NOMO-1 treated with DMSO at 0.1 percent for 48 hours (cell line): ENCODE measurements around the gene AMBP.

ENCODE experiments used
- DNase-seq: peaks from one replicate; lab custom pipeline; 2025; ENCODE audit not compliant: unreplicated experiment; lab: John Stamatoyannopoulos, UW

The AMBP gene

GRCh38 chr9:114076237-114077161 is 1.6 kb downstream of the AMBP start:
- DNase-seq: no peak

GRCh38 chr9:114075602-114076001 is 2.5 kb downstream of the AMBP start:
- DNase-seq: no peak

GRCh38 chr9:114072184-114073140 is 5.6 kb downstream of the AMBP start:
- DNase-seq: no peak

DNA sequence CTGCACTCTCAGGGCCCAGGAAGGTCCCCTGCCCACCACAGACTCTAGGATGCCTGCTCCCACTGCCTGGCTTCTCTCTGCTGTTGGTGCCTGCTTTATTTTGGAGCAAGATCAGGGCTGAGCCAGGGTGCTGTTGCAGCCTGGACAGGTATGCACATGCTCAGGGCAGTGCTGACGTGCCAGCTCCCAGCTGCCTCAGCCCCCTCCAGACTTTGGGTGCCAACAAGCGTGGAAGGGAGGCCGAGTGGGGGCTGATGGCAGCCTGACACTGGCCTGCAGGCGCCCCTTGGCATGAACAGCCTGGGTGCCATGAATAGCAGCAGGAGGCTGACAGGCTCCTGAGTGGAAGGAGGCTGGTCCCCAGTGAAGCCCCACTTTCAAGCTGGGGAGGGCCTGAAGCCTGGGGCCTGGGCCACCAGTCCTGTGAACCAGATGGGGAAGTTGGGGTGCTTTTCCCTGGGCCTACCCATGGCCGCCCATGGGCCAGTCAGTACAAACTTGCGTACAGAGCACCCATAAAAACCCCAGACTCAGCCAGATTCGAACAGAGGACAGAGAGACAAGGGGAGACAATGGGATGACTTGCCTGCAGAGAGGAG is 6.8 kb downstream of the AMBP start:
- DNase-seq: no peak

DNA sequence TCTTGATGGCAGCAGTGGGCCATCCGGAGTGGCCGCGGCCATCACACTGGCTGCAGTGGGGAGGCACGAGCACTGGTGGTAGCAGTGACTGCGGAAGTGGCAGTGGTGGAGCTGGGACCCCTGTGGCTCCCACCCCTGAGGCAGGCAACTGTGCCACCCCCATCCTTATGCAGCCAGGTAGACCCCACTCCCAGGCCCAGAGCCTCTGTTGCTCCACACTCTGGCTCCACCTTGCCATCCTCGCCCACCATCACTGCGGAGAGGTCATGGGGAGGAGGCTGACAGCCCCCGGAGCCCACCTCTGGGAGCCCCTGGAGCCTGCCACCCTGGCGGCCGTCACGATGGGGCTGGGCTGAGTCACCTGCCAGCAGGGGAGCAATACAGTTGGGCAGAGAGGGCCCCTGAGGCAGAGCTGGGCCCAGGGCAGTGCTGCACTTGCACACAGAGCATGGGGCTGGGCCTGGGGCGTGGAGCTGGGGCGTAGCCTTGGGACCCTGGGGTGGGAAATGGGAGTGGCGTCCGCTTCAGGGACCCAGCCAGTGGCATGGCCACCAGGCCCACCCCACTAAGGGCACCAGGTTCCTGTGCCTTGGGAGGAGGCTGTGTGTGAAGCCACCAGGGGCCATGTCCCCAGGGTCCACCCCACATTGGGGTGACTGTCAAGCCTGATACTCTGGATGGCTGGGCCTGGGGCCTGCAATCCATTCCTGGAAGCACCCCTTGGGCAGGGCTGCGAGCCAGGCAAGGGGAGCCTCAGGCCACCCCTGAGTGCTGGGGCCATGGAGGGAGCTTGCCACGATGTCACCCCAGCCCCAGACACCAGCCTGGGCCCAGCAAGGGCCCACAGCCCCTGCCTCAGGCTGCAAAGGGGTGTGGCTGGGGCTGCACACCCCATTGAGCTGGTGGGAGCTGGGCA is 7.7 kb downstream of the AMBP start:
- DNase-seq: no peak

DNA sequence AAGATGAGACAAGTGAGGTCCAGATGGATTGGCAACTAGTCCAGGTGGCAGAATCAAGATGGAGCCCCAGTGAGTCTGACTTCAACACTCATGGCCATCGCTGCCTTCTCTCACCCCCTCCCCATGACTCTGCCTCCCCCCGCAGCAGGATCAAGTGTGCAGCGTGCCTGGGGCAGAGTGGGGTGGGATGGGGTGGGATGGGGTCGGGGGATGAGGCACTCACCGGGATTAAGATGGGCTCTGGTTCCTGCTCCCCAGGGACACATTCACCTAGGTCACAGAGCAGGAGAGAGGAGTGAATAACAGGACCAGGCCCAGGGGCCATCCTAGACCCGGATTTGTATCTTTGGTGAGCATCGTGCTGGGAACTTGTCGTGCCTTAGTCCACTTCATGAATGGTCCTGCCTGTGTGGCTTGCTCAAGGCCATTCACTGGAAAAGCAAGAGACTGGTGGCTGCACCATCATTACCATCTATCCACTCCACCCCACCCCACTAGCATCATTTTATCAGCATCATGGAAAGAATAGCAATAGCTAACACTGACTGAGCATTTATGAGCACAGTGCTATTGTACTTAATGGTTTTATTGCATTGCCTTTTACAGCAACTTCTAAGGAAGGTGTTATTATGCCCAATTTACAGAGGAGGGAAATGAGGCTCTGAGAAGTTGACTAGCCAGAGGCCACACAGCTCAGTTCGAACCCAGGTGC is 8.5 kb downstream of the AMBP start:
- DNase-seq: no peak

GRCh38 chr9:114065304-114065703 is 12.8 kb downstream of the AMBP start:
- no peak for DNase-seq

GRCh38 chr9:114061830-114062474 is 16.1 kb downstream of the AMBP start:
- DNase-seq: no peak

DNA sequence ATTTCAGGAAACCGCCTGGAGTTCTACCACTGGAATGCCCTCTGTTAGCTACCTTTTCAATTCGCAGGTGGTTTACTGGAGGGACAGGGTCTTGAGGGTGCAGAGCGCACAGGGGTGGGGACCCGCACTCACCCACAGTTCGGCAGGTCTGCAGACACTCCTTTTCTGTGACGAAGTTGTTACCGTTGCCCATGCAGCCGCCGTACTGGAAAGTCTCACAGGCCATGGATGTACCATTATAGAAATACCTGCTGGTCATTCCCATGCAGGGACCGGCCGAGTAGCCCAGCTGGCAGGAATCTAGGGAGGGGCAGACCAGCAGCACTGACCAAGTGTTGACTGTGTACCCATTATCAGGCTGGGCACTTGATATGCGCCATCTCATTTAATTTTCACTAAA is 16.8 kb downstream of the AMBP start:
- DNase-seq: no peak

- no peak for DNase-seq
Observed at GRCh38 chr9:114060711-114061110, 17.4 kb downstream of the AMBP start.

DNA sequence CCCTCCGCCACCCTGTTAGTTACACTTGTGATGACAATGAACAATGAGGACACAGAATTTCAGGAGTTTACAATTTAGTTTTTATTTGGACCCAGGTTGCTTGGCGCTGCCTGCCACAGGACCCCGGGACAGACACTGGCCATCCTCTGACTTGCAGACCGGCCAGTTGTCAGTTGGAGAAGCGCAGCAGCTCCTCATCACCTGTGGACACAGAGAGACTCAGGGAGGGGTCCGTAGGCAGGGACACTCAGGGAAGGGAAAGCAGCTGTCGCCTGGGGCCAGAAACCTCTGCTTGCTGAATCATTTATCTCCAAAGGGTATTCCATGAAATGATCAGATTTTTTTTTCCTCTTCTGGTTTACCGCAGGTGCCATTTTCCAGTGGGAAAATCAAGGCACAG is 18.0 kb downstream of the AMBP start:
- DNase-seq: no peak

DNA sequence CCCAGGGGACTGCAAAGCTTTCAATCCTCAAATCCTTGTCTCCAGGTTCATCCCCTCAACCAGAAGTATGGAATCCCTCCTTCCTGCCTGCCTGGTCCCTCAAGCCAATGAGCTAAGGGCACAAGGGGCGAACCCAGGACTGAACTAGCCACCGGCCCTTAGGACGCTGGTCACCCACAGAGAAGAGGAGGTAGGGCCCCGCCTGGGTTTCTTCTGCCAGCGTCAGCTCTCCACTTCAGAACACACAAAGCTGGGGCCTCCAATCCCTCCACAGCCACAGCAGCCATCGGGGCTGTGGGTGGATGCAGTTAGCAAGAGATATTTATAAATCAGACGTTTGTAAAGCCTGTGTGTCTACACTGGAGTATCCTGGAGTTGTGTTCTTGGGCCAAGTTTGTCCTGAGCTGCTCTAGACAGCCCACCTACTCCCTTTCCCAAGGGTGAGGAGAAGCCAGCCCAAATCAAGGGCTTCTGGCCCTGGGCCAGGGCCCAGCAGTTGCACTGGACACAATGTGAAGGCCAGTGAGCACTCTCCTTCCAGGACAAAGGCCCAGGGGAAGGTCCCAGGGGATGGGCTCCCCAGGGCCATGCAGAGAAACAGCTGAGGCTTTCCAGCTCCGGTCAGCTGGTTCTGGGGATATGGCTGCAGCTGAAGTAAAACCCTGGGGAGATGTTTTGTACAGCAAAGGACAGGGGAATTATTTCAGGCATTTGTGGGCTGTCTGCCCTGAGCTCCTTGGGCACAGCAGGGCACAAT is 18.9 kb downstream of the AMBP start:
- no peak for DNase-seq

DNA sequence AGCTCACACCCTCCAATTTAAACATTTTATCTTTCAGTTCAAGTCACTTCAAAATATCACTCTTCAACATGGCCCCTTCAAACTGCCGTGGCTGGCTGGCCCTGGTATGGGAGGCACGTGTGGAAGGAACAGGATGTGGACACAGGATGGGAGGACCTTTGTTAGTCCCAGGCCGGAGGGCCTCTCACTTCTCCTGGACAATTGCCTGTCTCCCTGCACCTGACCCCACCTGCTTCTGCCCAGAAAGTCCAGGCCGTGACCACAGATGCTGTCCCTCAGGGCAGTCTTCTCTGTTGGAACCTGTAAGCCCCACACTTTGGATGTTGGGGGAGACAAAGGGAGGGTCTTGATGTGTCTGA is 19.4 kb downstream of the AMBP start:
- DNase-seq: no peak

GRCh38 chr9:114057161-114057885 is 20.8 kb downstream of the AMBP start:
- no peak for DNase-seq

GRCh38 chr9:114056527-114056926 is 21.6 kb downstream of the AMBP start:
- DNase-seq: no peak

DNA sequence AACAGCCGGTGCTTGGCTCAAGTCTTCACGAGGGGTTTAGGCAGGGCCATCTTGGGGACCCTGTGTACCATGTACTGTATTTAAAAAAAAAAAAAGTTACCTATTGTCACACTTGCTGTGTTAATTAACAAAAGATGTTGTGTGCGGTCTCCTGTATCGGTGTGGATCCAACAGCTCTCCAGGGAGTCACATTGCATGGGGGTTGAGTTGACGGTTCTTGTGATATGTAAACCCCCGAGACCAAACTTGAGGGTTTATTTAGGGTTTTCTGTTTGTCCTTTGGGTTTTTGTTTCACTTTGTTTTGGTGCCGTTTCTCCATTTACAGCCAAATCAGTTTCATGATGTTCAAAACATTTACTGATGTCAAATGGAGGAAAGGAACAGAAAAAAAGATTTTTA is 22.2 kb downstream of the AMBP start:
- DNase-seq: no peak

- no peak for DNase-seq
Observed at GRCh38 chr9:114055061-114055460, 23.0 kb downstream of the AMBP start.

DNA sequence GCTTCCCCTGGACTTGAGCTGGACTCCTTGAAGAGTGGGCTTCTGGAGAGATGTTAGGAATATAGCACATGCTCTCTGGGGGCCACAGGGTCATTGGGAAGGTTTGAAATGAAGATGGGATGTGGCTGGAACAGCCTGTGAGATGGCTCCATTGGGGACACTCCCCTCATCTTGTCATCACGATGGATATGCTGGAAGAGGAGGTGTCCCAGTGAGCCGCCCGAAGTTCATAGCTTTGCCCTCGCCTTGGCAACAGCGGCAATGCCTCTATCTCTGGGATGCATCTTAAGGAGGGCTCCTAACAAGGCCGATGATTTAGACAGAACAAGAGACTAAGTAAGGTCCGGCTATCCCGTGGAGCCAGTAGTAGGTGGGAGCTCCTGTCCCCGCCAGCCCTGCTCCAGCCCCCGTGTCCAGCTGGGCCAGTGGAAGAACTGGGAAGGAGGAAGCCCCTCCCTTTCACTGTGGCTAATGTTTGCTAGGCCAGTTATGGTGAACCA is 23.9 kb downstream of the AMBP start:
- DNase-seq: no peak
